HG02642 (cell line): ENCODE data around the gene SMYD4.
A peak's percentile ranks its signal among the peaks of the same experiment; 100 is the strongest.
"Not testable (repeated sequence)": the region's sequence is repeated elsewhere in the genome, so short reads cannot be mapped to it uniquely, and the experiment has no call there.

Experiments
- ATAC-seq: cut with Tn5 transposase; IDR thresholded peaks from one replicate; pipeline ENCODE4 v1.9.1; 2021; ENCODE audit warnings: mild to moderate bottlenecking; ENCODE audit not compliant: unreplicated experiment, poor library complexity

SMYD4 gene

DNA sequence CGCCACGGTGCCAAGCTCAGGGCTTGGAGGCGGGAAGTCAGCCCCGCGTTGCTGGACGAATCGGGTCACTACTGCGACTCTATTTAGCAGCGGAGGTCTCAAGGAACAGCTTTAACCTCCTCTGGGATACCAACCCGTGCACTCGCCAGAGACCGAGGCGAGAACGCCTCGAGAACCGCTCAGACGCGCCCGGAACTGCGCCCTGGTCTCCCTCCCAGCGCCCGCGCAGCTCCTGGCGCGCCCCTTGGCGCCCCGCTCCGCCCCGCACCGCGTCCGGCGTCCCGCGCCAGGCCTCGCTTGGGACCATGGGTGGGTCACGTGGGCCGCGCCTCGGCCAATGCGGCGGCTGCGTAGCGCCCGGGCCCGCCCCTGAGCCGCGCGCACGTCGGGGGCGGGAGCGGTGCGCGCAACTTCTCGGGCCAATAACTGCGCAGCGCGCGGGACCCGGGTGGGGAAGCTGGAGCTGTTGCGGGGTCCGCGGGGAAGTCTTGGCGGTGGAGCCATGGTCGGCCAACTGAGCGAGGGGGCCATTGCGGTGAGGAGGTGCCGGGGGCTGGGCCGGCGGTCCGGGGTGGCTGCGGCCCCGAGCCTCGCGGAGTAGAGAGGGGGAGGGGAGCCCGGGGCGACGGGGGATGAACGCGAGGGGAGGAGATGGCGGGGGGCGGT lies at the start of gene SMYD4, which contains the start of gene RPA1:
SMYD4 (minus strand) TSS at position 311 of the 666 bp plus-strand sequence. CDS start 1,908 bp downstream, outside the sequence.
RPA1 (plus strand) TSS at position 414 of the 666 bp plus-strand sequence; CDS start at position 503, 89 bp downstream.
- ATAC-seq: peak; percentile 92

- no peak for ATAC-seq
Observed at GRCh38 chr17:1878419-1879121, 48.9 kb upstream of the SMYD4 start.

DNA sequence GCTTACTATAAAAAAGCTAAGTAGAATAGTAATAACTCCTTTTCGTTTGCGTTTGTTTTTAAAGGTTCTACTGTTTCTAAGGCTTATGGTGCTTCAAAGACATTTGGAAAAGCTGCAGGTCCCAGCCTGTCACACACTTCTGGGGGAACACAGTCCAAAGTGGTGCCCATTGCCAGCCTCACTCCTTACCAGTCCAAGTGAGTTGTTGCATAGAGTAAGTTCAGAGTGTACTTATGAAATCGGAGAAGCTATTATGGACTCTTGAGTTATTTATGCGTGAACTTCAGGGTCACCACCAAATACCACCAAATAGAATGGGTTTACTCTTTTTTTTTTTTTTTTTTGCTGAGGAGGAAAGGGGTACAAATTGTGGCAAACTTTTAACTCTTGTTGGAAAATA lies 45.9 kb upstream of the SMYD4 start:
- ATAC-seq: no peak

GRCh38 chr17:1873418-1873817 lies 43.7 kb upstream of the SMYD4 start:
- ATAC-seq: no peak

- no peak for ATAC-seq
Observed at GRCh38 chr17:1872976-1873375, 43.3 kb upstream of the SMYD4 start.

DNA sequence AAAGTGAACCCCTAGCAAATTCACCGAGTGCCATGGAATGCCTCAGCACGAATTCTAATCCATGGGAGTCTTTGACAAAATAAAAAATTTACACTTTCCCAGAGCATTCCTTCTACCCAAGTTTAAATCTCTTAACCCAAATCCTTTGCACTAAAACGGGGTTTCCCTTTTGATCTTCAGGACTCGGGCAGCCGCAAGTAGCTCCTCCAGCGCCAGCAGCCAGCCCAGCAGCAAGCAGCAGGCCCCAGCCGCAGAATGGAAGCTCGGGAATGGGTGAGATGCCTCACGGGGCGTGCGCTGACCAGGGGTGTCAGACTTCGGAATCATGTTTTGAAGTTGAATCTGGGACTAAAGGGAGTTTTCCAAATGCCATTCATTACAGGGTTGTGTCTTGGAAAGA lies 42.6 kb upstream of the SMYD4 start:
- ATAC-seq: no peak

GRCh38 chr17:1871756-1872155 lies 42.1 kb upstream of the SMYD4 start:
- no peak for ATAC-seq

- no peak for ATAC-seq
Observed at GRCh38 chr17:1870592-1870991, 40.9 kb upstream of the SMYD4 start.

DNA sequence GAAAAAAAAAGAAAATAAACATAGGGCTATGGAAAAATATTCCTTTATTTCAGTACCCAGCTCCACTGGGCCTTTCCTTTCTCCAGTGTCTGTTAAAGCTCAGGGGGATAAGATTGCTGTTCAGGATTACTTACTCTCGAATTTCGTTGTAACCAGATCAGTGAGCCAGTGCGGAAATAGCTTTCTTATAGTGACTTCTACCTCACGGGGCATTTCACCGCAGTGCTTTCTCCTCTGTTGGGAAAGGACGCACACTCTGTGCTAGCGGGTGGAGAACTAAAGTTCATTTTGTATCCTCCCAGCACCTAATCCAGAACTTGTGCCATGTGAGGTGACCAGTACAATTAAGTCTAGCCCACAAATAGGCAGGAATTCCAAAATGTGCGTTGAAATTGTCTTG lies 38.4 kb upstream of the SMYD4 start:
- ATAC-seq: no peak

DNA sequence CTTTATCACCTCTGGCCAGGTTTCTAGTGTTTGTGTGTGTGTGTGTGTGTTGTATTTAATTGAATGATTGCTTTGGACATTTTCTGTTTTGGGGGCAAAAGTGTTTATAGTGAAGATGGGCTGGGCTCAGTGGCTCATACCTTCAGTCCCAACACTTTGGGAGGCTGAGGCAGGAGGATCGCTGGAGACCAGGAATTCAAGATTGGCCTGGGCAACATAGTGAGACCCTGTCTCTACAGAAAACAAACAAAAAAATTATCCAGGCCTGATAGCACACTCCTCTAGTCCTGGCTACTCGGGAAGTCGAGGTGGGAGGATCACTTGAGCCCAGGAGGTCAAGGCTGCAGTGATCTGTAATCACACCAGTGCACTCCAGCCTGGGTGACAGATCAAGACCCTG lies 37.6 kb upstream of the SMYD4 start:
- no peak for ATAC-seq

- no peak for ATAC-seq
Observed at GRCh38 chr17:1865252-1866037, 35.7 kb upstream of the SMYD4 start.

DNA sequence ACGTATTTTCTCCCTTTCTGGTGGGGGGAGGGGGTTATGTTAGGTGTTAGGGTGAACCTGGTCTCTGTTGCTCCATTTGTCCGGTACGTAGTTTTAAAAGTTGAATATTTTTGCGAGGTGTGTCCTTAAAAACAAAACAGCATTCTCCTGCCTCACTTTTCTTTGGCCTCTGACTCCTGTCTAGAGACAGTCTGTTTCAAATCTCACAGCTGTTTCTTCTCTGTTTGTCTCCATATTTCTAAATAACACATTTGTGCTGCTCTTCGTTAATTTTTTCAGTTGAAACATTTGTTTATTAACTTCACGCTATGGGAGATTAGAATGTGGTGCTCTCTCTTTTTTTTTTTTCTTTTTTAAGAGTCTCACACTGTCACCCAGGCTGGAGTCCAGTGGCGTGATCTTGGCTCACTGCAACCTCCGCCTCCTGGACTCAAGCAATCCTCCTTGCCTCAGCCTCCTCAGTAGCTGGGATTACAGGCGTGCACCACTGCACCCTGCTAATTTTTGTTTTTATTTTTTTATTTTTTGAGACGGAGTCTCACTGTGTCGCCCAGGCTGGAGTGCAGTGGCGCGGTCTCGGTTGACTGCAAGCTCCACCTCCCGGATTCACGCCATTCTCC lies 31.8 kb upstream of the SMYD4 start:
- ATAC-seq: no peak

DNA sequence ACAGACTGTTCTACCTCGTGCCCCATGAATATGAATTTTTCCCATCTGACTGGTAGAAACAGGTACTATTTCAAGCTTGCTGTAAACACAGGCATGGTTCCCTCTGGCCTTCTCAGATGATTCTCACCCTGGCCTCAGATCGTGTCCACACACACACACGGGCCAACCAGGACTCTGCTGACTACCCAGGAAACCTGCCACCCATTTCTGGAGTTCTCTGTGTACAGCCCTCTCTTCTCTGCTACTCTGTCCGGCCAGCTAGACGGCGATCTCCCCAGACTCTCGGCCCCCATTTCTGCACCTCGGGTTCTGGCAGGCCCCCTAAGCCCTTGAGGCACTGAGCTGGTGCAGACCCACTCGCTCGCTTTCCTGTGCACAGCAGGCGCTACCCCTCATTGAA lies 31.3 kb upstream of the SMYD4 start:
- no peak for ATAC-seq

- not testable (repeated sequence) for ATAC-seq
Observed at GRCh38 chr17:1856462-1856861, 26.8 kb upstream of the SMYD4 start.

DNA sequence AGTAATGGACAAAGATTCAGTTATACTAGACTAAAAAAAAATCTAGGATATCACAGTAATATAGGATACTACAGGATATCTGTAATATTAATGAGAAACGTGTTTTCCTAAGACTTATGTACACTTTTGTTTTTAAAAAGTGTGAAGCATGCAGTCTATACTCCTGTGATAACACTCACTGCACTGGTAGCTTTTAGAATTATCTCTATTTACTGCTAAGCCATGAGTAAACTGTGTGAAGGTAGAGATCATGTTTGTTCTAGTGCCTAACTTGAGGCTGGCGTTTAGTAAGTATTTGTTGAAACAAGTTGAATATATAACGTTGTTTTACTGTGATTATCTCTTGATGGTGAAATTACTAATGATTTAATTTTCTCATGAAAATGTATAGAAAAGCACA lies 24.0 kb upstream of the SMYD4 start:
- ATAC-seq: no peak

DNA sequence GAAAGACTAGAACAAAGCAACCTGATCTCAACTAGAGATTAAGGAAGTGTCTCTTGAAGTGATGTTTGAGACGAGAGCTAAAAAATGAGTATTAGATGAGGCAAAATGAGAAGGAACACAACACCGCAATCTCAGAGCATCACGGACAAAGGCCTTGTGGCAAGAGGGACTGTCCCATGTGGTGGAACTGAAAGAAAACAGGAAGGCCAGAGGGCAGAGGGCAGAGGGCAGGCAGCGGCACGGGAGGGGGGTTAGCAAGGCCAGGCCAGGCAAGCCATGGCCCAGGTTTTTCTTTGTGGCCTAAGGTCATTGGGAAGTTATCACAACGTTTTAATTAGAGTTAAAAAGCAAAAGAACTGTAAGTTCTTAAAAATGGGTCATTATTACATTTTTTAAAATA lies 22.6 kb upstream of the SMYD4 start:
- ATAC-seq: no peak

DNA sequence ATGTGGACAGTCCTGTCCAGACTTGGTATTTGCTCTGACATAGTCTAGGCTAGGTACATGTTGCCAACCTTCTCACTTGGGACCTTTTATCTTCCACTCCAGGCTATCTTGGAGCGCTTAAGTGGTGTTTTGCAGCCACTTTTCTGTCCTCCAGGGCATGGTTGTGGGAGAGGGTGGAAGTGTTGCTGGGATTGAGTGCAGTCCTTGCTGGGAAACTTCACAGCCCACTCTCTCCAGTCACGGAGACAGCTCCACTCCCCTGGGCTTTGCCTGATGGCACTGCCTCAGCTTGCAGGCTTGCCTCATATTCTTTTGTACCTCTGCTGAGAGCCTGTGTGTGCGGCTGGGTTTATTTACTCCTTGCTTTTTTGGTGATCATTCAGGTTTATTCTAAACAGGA lies 17.5 kb upstream of the SMYD4 start:
- ATAC-seq: no peak

- no peak for ATAC-seq
Observed at GRCh38 chr17:1843947-1844346, 14.2 kb upstream of the SMYD4 start.

GRCh38 chr17:1839516-1839915 lies 9.8 kb upstream of the SMYD4 start:
- ATAC-seq: no peak

- ATAC-seq: peak; percentile 55
Observed at GRCh38 chr17:1834380-1835149, 4.9 kb upstream of the SMYD4 start.
